HepG2 (cell line): ENCODE results near the gene CCSER1.

Source experiments
- ATF3 ChIP-seq: sonication (generic); formaldehyde crosslinking; IDR thresholded peaks from 2 replicates; pipeline ENCODE4 v1.4.0; 2020; ENCODE audit warnings: missing genetic modification reagents
- CTCF ChIP-seq: sonication (generic); formaldehyde crosslinking; IDR thresholded peaks from 2 replicates; pipeline ENCODE4 v1.5.0; 2020; ENCODE audit warnings: mild to moderate bottlenecking, missing genetic modification reagents, moderate library complexity
- FOXK1 ChIP-seq: sonication (generic); formaldehyde crosslinking; IDR thresholded peaks from 2 replicates; pipeline ENCODE4 v1.4.0; 2020; ENCODE audit warnings: low read depth, missing genetic modification reagents, borderline replicate concordance
- HDAC1 ChIP-seq: sonication (generic); formaldehyde crosslinking; IDR thresholded peaks from 2 replicates; pipeline ENCODE4 v1.5.1; 2020; ENCODE audit warnings: mild to moderate bottlenecking, missing genetic modification reagents
- POLR2A ChIP-seq, 2 experiments: IDR thresholded peaks; 2 replicates each; pipeline ENCODE4 v1.6.1; 2011; ENCODE audit warnings: low read depth in 2 of 2, low read length in 2 of 2, mild to moderate bottlenecking in 1 of 2, moderate library complexity in 1 of 2; ENCODE audit not compliant: insufficient read depth in 1 of 2
- SIN3A ChIP-seq: IDR thresholded peaks from 2 replicates; pipeline ENCODE4 v1.6.1; 2011; ENCODE audit warnings: low read depth, mild to moderate bottlenecking, control low read depth, low read length, borderline replicate concordance
- SRY ChIP-seq: sonication (generic); formaldehyde crosslinking; IDR thresholded peaks from 2 replicates; pipeline ENCODE4 v1.8.0; 2022; ENCODE audit warnings: mild to moderate bottlenecking, missing genetic modification reagents
- ZBTB40 ChIP-seq, 2 experiments: fragments of 450-650 bp in 1 of 2; sonication (generic) in 1 of 2; formaldehyde crosslinking in 1 of 2; IDR thresholded peaks; 2 replicates each; pipeline versions ENCODE4 v1.6.1 to v1.8.0; 2016 to 2022; ENCODE audit warnings: antibody characterized with exemption in 1 of 2, mild to moderate bottlenecking in 1 of 2, missing genetic modification reagents in 1 of 2
- ZNF160 ChIP-seq: sonication (generic); formaldehyde crosslinking; IDR thresholded peaks from 2 replicates; pipeline ENCODE4 v1.8.0; 2022; ENCODE audit warnings: mild to moderate bottlenecking, inconsistent platforms, missing genetic modification reagents
- ZNF510 ChIP-seq: sonication (generic); formaldehyde crosslinking; IDR thresholded peaks from 2 replicates; pipeline ENCODE4 v1.4.0; 2020; ENCODE audit warnings: low read depth, mild to moderate bottlenecking, missing genetic modification reagents
- ZNF609 ChIP-seq: sonication (generic); formaldehyde crosslinking; IDR thresholded peaks from 2 replicates; pipeline ENCODE4 v1.4.0; 2020; ENCODE audit warnings: mild to moderate bottlenecking, missing genetic modification reagents, borderline replicate concordance

GRCh38 chr4:90546114-90546513 is 418.9 kb downstream of the CCSER1 start:
- TF ChIP-seq ZNF510 (no peak), CTCF (CRISPR knock-in tag) (no peak), ZBTB40 (IDR thresholded peaks at IDR 0.05) (no peak), ZBTB40 (CRISPR knock-in tag; IDR thresholded peaks at IDR 0.05) (no peak), SIN3A (no peak), ZNF609 (CRISPR knock-in tag) (no peak), ZNF160 (CRISPR knock-in tag) (no peak), POLR2A (IDR thresholded peaks at IDR 0.05; ENCODE audit: insufficient read depth in 1 of 2, low read depth in 2 of 2, low read length in 2 of 2) (no peak), FOXK1 (CRISPR knock-in tag) (no peak), ATF3 (no peak), HDAC1 (CRISPR knock-in tag) (no peak), SRY (CRISPR knock-in tag) (no peak)
